ENCODE measurements around the gene MLEC. TPM values are rescaled to one million over a fixed set of nuclear protein-coding genes. Genes with fewer than 3 reads are reported as not detected.
"Not testable (repeated sequence)": the region's sequence is repeated elsewhere in the genome, so short reads cannot be mapped to it uniquely, and the experiment has no call there.

The MLEC gene
- total RNA-seq, 4 donors from 2014 or later = 75.6 to 153 (median 130) TPM

DNA sequence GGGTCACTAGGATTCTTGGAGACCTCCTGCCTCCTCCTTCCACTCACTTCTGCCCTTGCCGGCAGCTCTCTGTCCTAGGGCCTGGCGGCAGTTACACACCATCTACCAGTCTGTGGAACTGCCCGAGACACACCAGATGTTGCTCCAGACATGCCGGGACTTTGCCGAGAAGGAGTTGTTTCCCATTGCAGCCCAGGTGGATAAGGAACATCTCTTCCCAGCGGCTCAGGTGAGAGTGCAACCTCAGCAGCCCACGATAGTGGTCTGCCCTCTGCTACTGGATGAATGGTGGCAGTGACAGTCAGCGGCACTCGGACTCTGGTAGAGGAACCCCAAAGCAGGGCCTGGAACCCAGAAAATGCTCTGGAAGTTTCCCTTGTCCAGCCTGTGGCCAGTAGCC is 40.0 kb downstream of the MLEC start:
- Histone ChIP-seq H3K27ac (peak overlapping the region; percentile 86 to 90 (median 90)), H3K27me3 (no peaks in the 10 kb centered on the region), H3K36me3 (peaks cover 0 to 24% (median 1%) of the 10 kb centered on the region in 4 donors), H3K4me1 (peaks cover 7 to 35% (median 12%) of the 10 kb centered on the region in 4 donors), H3K4me3 (peak overlapping the region in 3 of 4 donors; percentile 53 to 72 (median 67)), H3K9me3 (no peaks in the 10 kb centered on the region)
- in situ Hi-C loops (cut with MboI; ENCODE audit: low pct_ligation_motif_present in 1 of 4, low pct_unique_long_range_greater_than_20kb in 1 of 4, low sequenced_read_pairs in 3 of 4) (no loop called here), intact Hi-C loops (cut with DNase I; ENCODE audit: low total_unique reads) (no loop called here)
- 73% methylated on average over 7 of the region's 9 CpGs; no CpG with 5 or more reads in 1 of the 2 donors for WGBS, 2 donors (ENCODE audit: low coverage in 1 of 2)
- DNase-seq = no peak
- TF ChIP-seq POLR2AphosphoS5 (IDR thresholded peaks at IDR 0.05) (no peak), CTCF (IDR thresholded peaks at IDR 0.05) (no peak), POLR2A (IDR thresholded peaks at IDR 0.05) (no peak), EP300 (IDR thresholded peaks at IDR 0.05; ENCODE audit: low read depth) (no peak)

GRCh38 chr12:120732198-120732597 is 45.2 kb downstream of the MLEC start:
- WGBS, 2 donors (ENCODE audit: low coverage in 1 of 2) = 96% methylated on average over 22 of the region's 35 CpGs; no CpG with 5 or more reads in 1 of the 2 donors
- DNase-seq; intact Hi-C loops (cut with DNase I; ENCODE audit: low total_unique reads); H3K27me3 ChIP-seq; H3K27ac ChIP-seq; H3K9me3 ChIP-seq; in situ Hi-C loops (cut with MboI; ENCODE audit: low pct_ligation_motif_present in 1 of 4, low pct_unique_long_range_greater_than_20kb in 1 of 4, low sequenced_read_pairs in 3 of 4); H3K4me3 ChIP-seq: not testable (repeated sequence)
- peaks cover 0 to 21% (median 4%) of the 10 kb centered on the region in 4 donors for H3K4me1 ChIP-seq
- peaks cover 0 to 16% (median 0%) of the 10 kb centered on the region in 4 donors for H3K36me3 ChIP-seq

GRCh38 chr12:120733574-120733973 is 46.6 kb downstream of the MLEC start:
- Histone ChIP-seq H3K4me3 (no peak overlapping the region), H3K27ac (no peak overlapping the region), H3K36me3 (peaks cover 0 to 16% (median 4%) of the 10 kb centered on the region in 4 donors), H3K27me3 (no peaks in the 10 kb centered on the region), H3K4me1 (peaks cover 0 to 7% (median 0%) of the 10 kb centered on the region in 4 donors), H3K9me3 (no peaks in the 10 kb centered on the region)
- intact Hi-C loops (cut with DNase I; ENCODE audit: low total_unique reads) = no loop called here
- DNase-seq = no peak
- in situ Hi-C loops (cut with MboI; ENCODE audit: low pct_ligation_motif_present in 1 of 4, low pct_unique_long_range_greater_than_20kb in 1 of 4, low sequenced_read_pairs in 3 of 4) = no loop called here
- no peak for TF ChIP-seq POLR2AphosphoS5 (IDR thresholded peaks at IDR 0.05)
- no peak for TF ChIP-seq POLR2A (IDR thresholded peaks at IDR 0.05)
- TF ChIP-seq CTCF (IDR thresholded peaks at IDR 0.05) = no peak
- WGBS, 2 donors (ENCODE audit: low coverage in 1 of 2) = 89% methylated on average over 3 of the region's 3 CpGs; no CpG with 5 or more reads in 1 of the 2 donors

- Histone ChIP-seq H3K27ac (no peak overlapping the region), H3K9me3 (no peaks in the 10 kb centered on the region), H3K4me1 (peaks cover 0 to 4% (median 0%) of the 10 kb centered on the region in 4 donors), H3K36me3 (peaks cover 0 to 16% (median 7%) of the 10 kb centered on the region in 4 donors), H3K27me3 (no peaks in the 10 kb centered on the region), H3K4me3 (no peak overlapping the region)
- DNase-seq = no peak
- TF ChIP-seq POLR2AphosphoS5 (IDR thresholded peaks at IDR 0.05) (no peak), POLR2A (IDR thresholded peaks at IDR 0.05) (no peak), EP300 (IDR thresholded peaks at IDR 0.05; ENCODE audit: low read depth) (no peak), CTCF (IDR thresholded peaks at IDR 0.05) (no peak)
- intact Hi-C loops (cut with DNase I; ENCODE audit: low total_unique reads) = no loop called here
- 93% methylated on average over 10 of the region's 10 CpGs; no CpG with 5 or more reads in 1 of the 2 donors for WGBS, 2 donors (ENCODE audit: low coverage in 1 of 2)
- in situ Hi-C loops (cut with MboI; ENCODE audit: low pct_ligation_motif_present in 1 of 4, low pct_unique_long_range_greater_than_20kb in 1 of 4, low sequenced_read_pairs in 3 of 4) = no loop called here
These were observed 47.3 kb downstream of the MLEC start for GRCh38 chr12:120734210-120734609.

DNA sequence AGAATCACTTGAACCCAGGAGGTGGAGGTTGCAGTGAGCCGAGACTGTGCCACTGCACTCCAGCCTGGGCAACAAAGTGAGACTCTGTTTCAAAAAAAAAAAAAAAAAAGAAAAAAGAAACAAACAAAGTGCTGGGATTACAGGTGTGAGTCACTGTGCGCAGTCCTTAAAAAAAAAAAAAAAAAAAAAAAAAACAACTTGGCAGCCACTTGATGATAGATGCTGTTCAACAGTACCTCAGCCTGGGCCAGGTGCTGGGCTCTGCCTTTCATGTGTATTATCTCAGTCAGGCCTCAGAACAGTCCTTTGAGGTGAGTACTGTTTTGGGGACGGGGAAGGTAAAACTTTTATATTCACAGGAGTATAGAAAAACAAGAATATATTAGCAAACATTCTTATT is 48.2 kb downstream of the MLEC start:
- peaks cover 0 to 4% (median 0%) of the 10 kb centered on the region in 4 donors for H3K4me1 ChIP-seq
- TF ChIP-seq POLR2AphosphoS5 (IDR thresholded peaks at IDR 0.05) (no peak), EP300 (IDR thresholded peaks at IDR 0.05; ENCODE audit: low read depth) (no peak)
- H3K27me3 ChIP-seq = no peaks in the 10 kb centered on the region
- in situ Hi-C loops (cut with MboI; ENCODE audit: low pct_ligation_motif_present in 1 of 4, low pct_unique_long_range_greater_than_20kb in 1 of 4, low sequenced_read_pairs in 3 of 4) = no loop called here
- no peak for DNase-seq
- intact Hi-C loops (cut with DNase I; ENCODE audit: low total_unique reads) = no loop called here
- peaks cover 0 to 18% (median 4%) of the 10 kb centered on the region in 4 donors for H3K36me3 ChIP-seq
- H3K4me3 ChIP-seq = no peak overlapping the region
- 75% methylated on average over 3 of the region's 3 CpGs; no CpG with 5 or more reads in 1 of the 2 donors for WGBS, 2 donors (ENCODE audit: low coverage in 1 of 2)
- H3K9me3 ChIP-seq = no peaks in the 10 kb centered on the region
- H3K27ac ChIP-seq = no peak overlapping the region

All from transverse colon (tissue), 4 donors.